ENCODE results near the gene SNAPC4. TPM values are rescaled to one million over a fixed set of nuclear protein-coding genes. Genes with fewer than 3 reads are reported as not detected.
A peak's percentile ranks its signal among the peaks of the same experiment; 100 is the strongest.

The SNAPC4 gene
- total RNA-seq, 1 donor: 11.7 TPM

- DNase-seq (ENCODE audit: low read depth): no peak
- no peak overlapping the region for H3K4me3 ChIP-seq (ENCODE audit: low read depth, low read length)
- TF ChIP-seq CTCF (IDR thresholded peaks at IDR 0.05; ENCODE audit: insufficient read depth, low read depth, low read length): no peak
These were observed 43.1 kb upstream of the SNAPC4 start for GRCh38 chr9:136443087-136443486.

- DNase-seq (ENCODE audit: low read depth): no peak
- no peak for TF ChIP-seq CTCF (IDR thresholded peaks at IDR 0.05; ENCODE audit: insufficient read depth, low read depth, low read length)
- H3K4me3 ChIP-seq (ENCODE audit: low read depth, low read length): no peak overlapping the region
These were observed 42.3 kb upstream of the SNAPC4 start for GRCh38 chr9:136442265-136442664.

GRCh38 chr9:136441681-136442245 is 41.8 kb upstream of the SNAPC4 start:
- no peak overlapping the region for H3K4me3 ChIP-seq (ENCODE audit: low read depth, low read length)
- TF ChIP-seq CTCF (IDR thresholded peaks at IDR 0.05; ENCODE audit: insufficient read depth, low read depth, low read length): no peak
- DNase-seq (ENCODE audit: low read depth): no peak

- DNase-seq (ENCODE audit: low read depth): peak; percentile 11
- no peak overlapping the region for H3K4me3 ChIP-seq (ENCODE audit: low read depth, low read length)
These were observed 41.3 kb upstream of the SNAPC4 start for GRCh38 chr9:136441191-136441680.

GRCh38 chr9:136439481-136440408 is 39.8 kb upstream of the SNAPC4 start, which contains the start of gene INPP5E:
INPP5E (minus strand) TSS chr9:136439845; CDS start chr9:136439419, 426 bp downstream.
- peak within 1 kb of the TSS; percentile 75 for H3K4me3 ChIP-seq (ENCODE audit: low read depth, low read length)
- DNase-seq (ENCODE audit: low read depth): peak; percentile 64
- peak; percentile 44 for TF ChIP-seq CTCF (IDR thresholded peaks at IDR 0.05; ENCODE audit: insufficient read depth, low read depth, low read length)

More at GRCh38 chr9:136441191-136441680, 41.3 kb upstream of the SNAPC4 start:
- TF ChIP-seq CTCF (IDR thresholded peaks at IDR 0.05; ENCODE audit: insufficient read depth, low read depth, low read length): no peak

GRCh38 chr9:136438548-136439480 is 38.8 kb upstream of the SNAPC4 start:
- DNase-seq (ENCODE audit: low read depth): peak; percentile 19
- peak overlapping the region; percentile 75 for H3K4me3 ChIP-seq (ENCODE audit: low read depth, low read length)
- peak; percentile 10 for TF ChIP-seq CTCF (IDR thresholded peaks at IDR 0.05; ENCODE audit: insufficient read depth, low read depth, low read length)

Data from fibroblast of villous mesenchyme (primary cell).